Measurements from ENCODE around the gene GOPC. TPM values are rescaled to one million over a fixed set of nuclear protein-coding genes. Genes with fewer than 3 reads are reported as not detected.

Gene GOPC
- total and polyA plus RNA-seq, 2 of the 8 experiments (the other 6 are each of a cell fraction or from before 2014, with no cell fraction given), result 5.3 to 19.4 TPM

DNA sequence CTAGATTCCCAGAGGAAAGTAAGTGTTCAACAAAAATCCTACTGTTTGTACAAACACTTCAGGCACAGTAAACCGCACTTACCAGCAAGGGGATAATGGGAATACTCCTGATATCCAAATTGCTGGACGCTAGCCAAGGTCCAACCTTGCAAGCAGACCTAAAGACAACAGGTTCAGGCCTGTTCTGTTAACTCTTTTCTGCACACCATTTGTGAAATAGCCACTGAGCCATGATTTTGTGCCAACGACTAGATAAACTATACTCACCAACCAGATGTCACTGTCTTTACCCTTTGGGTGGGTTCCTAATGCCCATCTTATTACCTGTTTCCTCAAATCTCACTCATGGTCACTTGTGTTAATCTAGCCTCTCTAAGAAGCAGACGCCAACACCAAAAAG lies 43.5 kb downstream of the GOPC start:
- H2BK20ac ChIP-seq (ENCODE audit: low read length), result no peak overlapping the region
- WGBS, 2 experiments (ENCODE audit: extremely low coverage in 1 of 2, insufficient coverage in 1 of 2, insufficient read length in 1 of 2, insufficient replicate concordance in 2 of 2, low coverage in 1 of 2, low lambda C conversion rate in 2 of 2, missing lambda C conversion rate in 1 of 2), result 94% methylated on average over 4 of the region's 4 CpGs; no CpG with 5 or more reads in 1 of the 2 experiments
- no peak overlapping the region for H2BK5ac ChIP-seq (ENCODE audit: low read depth, low read length)
- no peaks in the 10 kb centered on the region for H3K79me2 ChIP-seq (ENCODE audit: control insufficient read depth in 1 of 2, insufficient read depth in 2 of 2, low read length in 2 of 2)
- H4K5ac ChIP-seq (ENCODE audit: insufficient read length, low read depth, low read length), result no peak overlapping the region
- POLR2A ChIA-PET (ENCODE audit: partially characterized antibody), result interaction anchor here (1.8 kb wide), 1 partner anchor 43 kb away, joined by 4 read pairs; the partner anchor contains the start of gene GOPC
- no peak overlapping the region for H4K8ac ChIP-seq (ENCODE audit: extremely low read depth, insufficient read depth, low read length)
- H3K9ac ChIP-seq (replicated peaks in 1 of 4; ENCODE audit: extremely low read depth in 1 of 4, low read depth in 3 of 4, low read length in 3 of 4), result no peak overlapping the region
- H2AFZ ChIP-seq (ENCODE audit: low read length), result no peak overlapping the region
- H2BK15ac ChIP-seq (ENCODE audit: low read length), result no peak overlapping the region
- no peaks in the 10 kb centered on the region for H3K27me3 ChIP-seq (replicated peaks in 1 of 4; ENCODE audit: control insufficient read depth in 3 of 4, extremely low read depth in 1 of 4, insufficient read depth in 3 of 4, low read length in 3 of 4)
- FAIRE-seq, result no peak
- DNase-seq (ENCODE audit: low read depth in 1 of 2, low spot score in 2 of 2), result no peak
- H3K18ac ChIP-seq (ENCODE audit: extremely low read depth, low read length), result no peak overlapping the region
- H3K9me3 ChIP-seq (ENCODE audit: insufficient read depth in 2 of 2, low read depth in 1 of 2, low read length in 1 of 2), result no peaks in the 10 kb centered on the region
- H3K4ac ChIP-seq (replicated peaks; ENCODE audit: insufficient read length, low read depth, low read length), result no peak overlapping the region
- no peak overlapping the region for H3K23ac ChIP-seq (ENCODE audit: insufficient read length)
- no peak overlapping the region for H3K4me2 ChIP-seq (ENCODE audit: insufficient read depth in 1 of 2, low read depth in 2 of 2, low read length in 2 of 2)
- H2BK12ac ChIP-seq (ENCODE audit: low read depth, low read length), result no peak overlapping the region
- no peak overlapping the region for H3K14ac ChIP-seq (ENCODE audit: insufficient read length)
- H3K56ac ChIP-seq (replicated peaks; ENCODE audit: insufficient read length, low read depth, low read length), result no peak overlapping the region
- no peak overlapping the region for H3K27ac ChIP-seq (ENCODE audit: low read depth, low read length)
- no peaks in the 10 kb centered on the region for H3K4me1 ChIP-seq (replicated peaks in 1 of 4; ENCODE audit: control insufficient read depth in 3 of 4, insufficient read depth in 4 of 4, low read length in 3 of 4)
- H3K4me3 ChIP-seq (ENCODE audit: extremely low read depth in 1 of 4, insufficient read depth in 2 of 4, low read depth in 3 of 4, low read length in 4 of 4), result no peak overlapping the region
- H4K20me1 ChIP-seq (replicated peaks in 1 of 2; ENCODE audit: control insufficient read depth in 1 of 2, insufficient read depth in 2 of 2, low read length in 2 of 2), result no peaks in the 10 kb centered on the region
- no peak overlapping the region for H2AK5ac ChIP-seq (ENCODE audit: low read depth, low read length)
- H3K23me2 ChIP-seq (ENCODE audit: low read depth, low read length), result no peaks in the 10 kb centered on the region
- no peak overlapping the region for H4K91ac ChIP-seq (replicated peaks; ENCODE audit: insufficient read length, low read length)
- no peak overlapping the region for H2BK120ac ChIP-seq (replicated peaks; ENCODE audit: low read depth, low read length)
- H3K36me3 ChIP-seq (ENCODE audit: control insufficient read depth in 2 of 4, insufficient read depth in 4 of 4, low read length in 3 of 4), result peaks cover 3 to 5% (median 3%) of the 10 kb centered on the region in 4 experiments; a peak in 4 of 8 replicates
- H3K79me1 ChIP-seq (ENCODE audit: low read depth, low read length), result no peaks in the 10 kb centered on the region
- CTCF ChIA-PET (ENCODE audit: partially characterized antibody), result interaction anchor here (0.6 to 6.0 kb wide), 5 partner anchors 15 to 744 kb away, joined by 3 to 57 read pairs (median 3); partner anchors contain the start of gene ROS1
- TF ChIP-seq HDAC2 (IDR thresholded peaks at IDR 0.05; ENCODE audit: borderline replicate concordance in 1 of 2, low read depth in 2 of 2, low read length in 2 of 2) (no peak), TEAD4 (IDR thresholded peaks at IDR 0.05; ENCODE audit: low read depth, low read length) (no peak), TAF7 (optimal IDR thresholded peaks at IDR 0.05; ENCODE audit: borderline replicate concordance, low read depth, low read length) (no peak)
- TF ChIP-seq, protein P1, sequence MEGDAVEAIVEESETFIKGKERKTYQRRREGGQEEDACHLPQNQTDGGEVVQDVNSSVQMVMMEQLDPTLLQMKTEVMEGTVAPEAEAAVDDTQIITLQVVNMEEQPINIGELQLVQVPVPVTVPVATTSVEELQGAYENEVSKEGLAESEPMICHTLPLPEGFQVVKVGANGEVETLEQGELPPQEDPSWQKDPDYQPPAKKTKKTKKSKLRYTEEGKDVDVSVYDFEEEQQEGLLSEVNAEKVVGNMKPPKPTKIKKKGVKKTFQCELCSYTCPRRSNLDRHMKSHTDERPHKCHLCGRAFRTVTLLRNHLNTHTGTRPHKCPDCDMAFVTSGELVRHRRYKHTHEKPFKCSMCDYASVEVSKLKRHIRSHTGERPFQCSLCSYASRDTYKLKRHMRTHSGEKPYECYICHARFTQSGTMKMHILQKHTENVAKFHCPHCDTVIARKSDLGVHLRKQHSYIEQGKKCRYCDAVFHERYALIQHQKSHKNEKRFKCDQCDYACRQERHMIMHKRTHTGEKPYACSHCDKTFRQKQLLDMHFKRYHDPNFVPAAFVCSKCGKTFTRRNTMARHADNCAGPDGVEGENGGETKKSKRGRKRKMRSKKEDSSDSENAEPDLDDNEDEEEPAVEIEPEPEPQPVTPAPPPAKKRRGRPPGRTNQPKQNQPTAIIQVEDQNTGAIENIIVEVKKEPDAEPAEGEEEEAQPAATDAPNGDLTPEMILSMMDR (IDR thresholded peaks at IDR 0.05; ENCODE audit: control extremely low read depth in 1 of 3, insufficient read depth in 1 of 3, low read depth in 1 of 3, low read length in 3 of 3), result no peak
